H1 (cell line): Measurements from ENCODE around the gene MAP7.

ENCODE experiments used
- CHD7 ChIP-seq: fragments of 300-600 bp; sonication (generic); IDR thresholded peaks from 2 replicates; pipeline ENCODE4 v1.7.1; 2012; ENCODE audit warnings: low read length, moderate library complexity, mild to moderate bottlenecking, inconsistent platforms; ENCODE audit not compliant: insufficient replicate concordance
- CREB1 ChIP-seq: IDR thresholded peaks from 2 replicates; pipeline ENCODE4 v1.6.1; 2012; ENCODE audit warnings: inconsistent platforms
- CTCF ChIP-seq, 3 experiments: IDR thresholded peaks; 1 replicate in 2 of 3; 2 replicates in 1 of 3; pipeline versions ENCODE4 v1.5.1 to v1.6.1; 2011; ENCODE audit warnings: low read length in 3 of 3, mild to moderate bottlenecking in 3 of 3, inconsistent platforms in 2 of 3, low read depth in 1 of 3, moderate library complexity in 1 of 3; ENCODE audit not compliant: insufficient read depth in 1 of 3; ENCODE audit errors: control extremely low read depth in 1 of 3
- EGR1 ChIP-seq: IDR thresholded peaks from 2 replicates; pipeline ENCODE4 v1.6.1; 2011; ENCODE audit warnings: low read depth, low read length, borderline replicate concordance
- EP300 ChIP-seq, 2 experiments: IDR thresholded peaks; 1 replicate in 1 of 2; 2 replicates in 1 of 2; pipeline ENCODE4 v1.6.1; 2011 to 2012; ENCODE audit warnings: low read depth in 2 of 2, low read length in 2 of 2, mild to moderate bottlenecking in 2 of 2, borderline replicate concordance in 1 of 2, inconsistent platforms in 1 of 2, moderate library complexity in 1 of 2
- EZH2 ChIP-seq: fragments of 200-600 bp; sonication (generic); IDR thresholded peaks from 2 replicates; pipeline ENCODE4 v1.7.1; 2012; ENCODE audit warnings: low read depth, mild to moderate bottlenecking, moderate library complexity, low read length, inconsistent platforms; ENCODE audit not compliant: severe bottlenecking
- PHF8 ChIP-seq: fragments of 200-600 bp; sonication (generic); conservative IDR thresholded peaks from 2 replicates; pipeline ENCODE4 v1.7.1; 2012; ENCODE audit warnings: low read depth, mild to moderate bottlenecking, inconsistent platforms, low read length, moderate library complexity
- POLR2A ChIP-seq, 2 experiments: IDR thresholded peaks; 1 replicate in 1 of 2; 2 replicates in 1 of 2; pipeline ENCODE4 v1.6.1; 2011; ENCODE audit warnings: low read depth in 2 of 2, low read length in 2 of 2, mild to moderate bottlenecking in 2 of 2; ENCODE audit errors: control extremely low read depth in 1 of 2
- TEAD4 ChIP-seq: IDR thresholded peaks from 2 replicates; pipeline ENCODE4 v1.6.1; 2012; ENCODE audit warnings: low read depth, low read length, inconsistent platforms, mixed read lengths
- ZNF274 ChIP-seq: IDR thresholded peaks from 2 replicates; pipeline ENCODE4 v1.7.0; 2012; ENCODE audit warnings: low read length, borderline replicate concordance; ENCODE audit errors: extremely low read depth

GRCh38 chr6:136408204-136408603 is 142.0 kb downstream of the MAP7 start:
- TF ChIP-seq PHF8, result no peak
- TF ChIP-seq CHD7, result no peak
- TF ChIP-seq CTCF (IDR thresholded peaks at IDR 0.05; ENCODE audit: control extremely low read depth in 1 of 3, insufficient read depth in 1 of 3, low read depth in 1 of 3, low read length in 3 of 3), result no peak
- no peak for TF ChIP-seq EGR1
- TF ChIP-seq ZNF274, result no peak
- no peak for TF ChIP-seq EP300 (IDR thresholded peaks at IDR 0.05; ENCODE audit: borderline replicate concordance in 1 of 2, low read depth in 2 of 2, low read length in 2 of 2)
- TF ChIP-seq CREB1, result no peak
- TF ChIP-seq POLR2A (IDR thresholded peaks at IDR 0.05; ENCODE audit: control extremely low read depth in 1 of 2, low read depth in 2 of 2, low read length in 2 of 2), result no peak
- no peak for TF ChIP-seq EZH2
- no peak for TF ChIP-seq TEAD4
